22Rv1 (cell line): ENCODE results near the gene TAB2.
A peak's percentile ranks its signal among the peaks of the same experiment; 100 is the strongest.

Experiments used
- H3K27ac ChIP-seq: fragments of 450-650 bp; 2 replicates; pipeline ENCODE4 v1.5.1; 2017
- ZFX ChIP-seq: fragments of 450-650 bp; IDR thresholded peaks from 2 replicates; pipeline ENCODE4 v1.6.1; 2017; ENCODE audit warnings: antibody characterized with exemption, borderline replicate concordance
- TF ChIP-seq, protein P1 (sequence below): fragments of 450-650 bp; IDR thresholded peaks from 2 replicates; pipeline ENCODE4 v1.5.1; 2017; ENCODE audit warnings: mild to moderate bottlenecking

Gene TAB2

GRCh38 chr6:149422581-149422980 is 105.1 kb downstream of the TAB2 start:
- no peak overlapping the region for H3K27ac ChIP-seq
- TF ChIP-seq, protein P1, sequence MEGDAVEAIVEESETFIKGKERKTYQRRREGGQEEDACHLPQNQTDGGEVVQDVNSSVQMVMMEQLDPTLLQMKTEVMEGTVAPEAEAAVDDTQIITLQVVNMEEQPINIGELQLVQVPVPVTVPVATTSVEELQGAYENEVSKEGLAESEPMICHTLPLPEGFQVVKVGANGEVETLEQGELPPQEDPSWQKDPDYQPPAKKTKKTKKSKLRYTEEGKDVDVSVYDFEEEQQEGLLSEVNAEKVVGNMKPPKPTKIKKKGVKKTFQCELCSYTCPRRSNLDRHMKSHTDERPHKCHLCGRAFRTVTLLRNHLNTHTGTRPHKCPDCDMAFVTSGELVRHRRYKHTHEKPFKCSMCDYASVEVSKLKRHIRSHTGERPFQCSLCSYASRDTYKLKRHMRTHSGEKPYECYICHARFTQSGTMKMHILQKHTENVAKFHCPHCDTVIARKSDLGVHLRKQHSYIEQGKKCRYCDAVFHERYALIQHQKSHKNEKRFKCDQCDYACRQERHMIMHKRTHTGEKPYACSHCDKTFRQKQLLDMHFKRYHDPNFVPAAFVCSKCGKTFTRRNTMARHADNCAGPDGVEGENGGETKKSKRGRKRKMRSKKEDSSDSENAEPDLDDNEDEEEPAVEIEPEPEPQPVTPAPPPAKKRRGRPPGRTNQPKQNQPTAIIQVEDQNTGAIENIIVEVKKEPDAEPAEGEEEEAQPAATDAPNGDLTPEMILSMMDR = no peak
- no peak for TF ChIP-seq ZFX

GRCh38 chr6:149423964-149424440 is 106.5 kb downstream of the TAB2 start:
- TF ChIP-seq, protein P1 = no peak
- TF ChIP-seq ZFX = no peak
- H3K27ac ChIP-seq = no peak overlapping the region

- no peak for TF ChIP-seq ZFX
- no peak overlapping the region for H3K27ac ChIP-seq
Measured at GRCh38 chr6:149425224-149425623, 107.7 kb downstream of the TAB2 start.

DNA sequence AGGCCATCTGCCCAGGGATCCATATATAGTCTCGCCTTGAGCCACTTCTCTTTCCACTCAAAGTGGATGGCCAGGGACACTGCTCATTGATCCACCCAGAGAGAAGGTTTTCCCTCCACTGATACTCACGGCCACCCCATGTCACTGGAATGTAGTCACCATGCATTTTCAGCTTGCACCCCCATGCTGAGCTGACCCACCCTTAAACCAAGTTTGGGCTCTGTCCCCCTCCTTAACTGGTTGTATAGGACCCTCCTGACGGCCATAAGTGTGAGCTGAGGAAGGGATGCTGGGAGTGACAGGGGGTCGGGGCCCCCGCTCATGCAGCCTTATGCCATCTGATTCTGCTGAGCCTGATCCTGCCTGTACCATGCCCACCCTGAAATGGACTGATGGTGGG is 108.2 kb downstream of the TAB2 start:
- TF ChIP-seq, protein P1 = no peak
- TF ChIP-seq ZFX = no peak
- H3K27ac ChIP-seq = no peak overlapping the region

DNA sequence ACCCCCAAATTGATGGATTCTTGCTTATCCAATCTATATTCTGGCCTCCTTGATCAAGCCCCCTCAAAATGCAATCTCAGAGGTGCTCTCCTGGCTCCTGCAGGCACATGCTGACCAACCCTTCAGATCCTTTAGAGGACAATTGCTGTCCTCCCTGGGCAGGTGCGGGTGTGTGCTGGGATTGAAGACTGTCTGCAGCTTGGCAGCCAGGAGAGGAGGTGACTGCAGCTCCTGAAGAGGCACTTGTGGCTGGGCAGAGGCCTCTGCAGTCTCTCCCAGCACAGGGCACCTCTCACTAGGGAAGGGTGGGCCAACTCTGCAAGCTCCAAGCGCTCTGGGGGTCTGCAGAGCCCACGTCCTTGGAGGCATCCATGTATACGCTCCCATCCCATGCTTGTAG is 111.1 kb downstream of the TAB2 start:
- no peak for TF ChIP-seq ZFX
- TF ChIP-seq, protein P1 = no peak
- no peak overlapping the region for H3K27ac ChIP-seq

GRCh38 chr6:149429427-149430360 is 112.2 kb downstream of the TAB2 start:
- H3K27ac ChIP-seq = no peak overlapping the region
- TF ChIP-seq, protein P1 = no peak
- no peak for TF ChIP-seq ZFX

- H3K27ac ChIP-seq = no peak overlapping the region
- TF ChIP-seq ZFX = no peak
- TF ChIP-seq, protein P1 = peak; percentile 90
Measured at GRCh38 chr6:149431905-149432775, 114.6 kb downstream of the TAB2 start.
